ENCODE results near the gene CLK1.
A peak's percentile ranks its signal among the peaks of the same experiment; 100 is the strongest.
"Not testable (repeated sequence)": the region's sequence is repeated elsewhere in the genome, so short reads cannot be mapped to it uniquely, and the experiment has no call there.

Gene CLK1

GRCh38 chr2:200850512-200851256 is 13.8 kb downstream of the CLK1 start:
- DNase-seq, result no peak

GRCh38 chr2:200847939-200848338 is 16.5 kb downstream of the CLK1 start:
- no peak for DNase-seq

DNA sequence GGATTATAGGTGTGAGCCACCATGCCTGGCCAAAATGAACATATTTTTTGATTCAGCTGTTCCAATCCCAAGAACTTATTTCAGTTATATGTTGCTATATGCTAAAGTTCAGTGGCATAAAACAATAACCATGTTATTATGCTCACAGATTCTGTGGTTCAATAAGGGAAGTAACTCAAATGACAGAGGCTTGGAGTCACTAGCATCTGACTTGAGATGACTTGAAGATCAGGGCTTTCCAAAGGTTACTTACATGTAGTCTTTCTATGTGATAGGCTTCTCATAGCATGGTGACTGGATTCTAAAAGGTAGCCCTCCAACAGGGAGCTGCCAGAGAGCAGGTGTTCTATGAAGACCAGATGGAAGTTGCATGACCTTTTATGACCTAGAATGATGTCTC is 17.2 kb downstream of the CLK1 start:
- DNase-seq, result no peak

GRCh38 chr2:200845669-200846325 is 18.7 kb downstream of the CLK1 start:
- DNase-seq, result no peak

GRCh38 chr2:200845194-200845593 is 19.3 kb downstream of the CLK1 start:
- no peak for DNase-seq

DNA sequence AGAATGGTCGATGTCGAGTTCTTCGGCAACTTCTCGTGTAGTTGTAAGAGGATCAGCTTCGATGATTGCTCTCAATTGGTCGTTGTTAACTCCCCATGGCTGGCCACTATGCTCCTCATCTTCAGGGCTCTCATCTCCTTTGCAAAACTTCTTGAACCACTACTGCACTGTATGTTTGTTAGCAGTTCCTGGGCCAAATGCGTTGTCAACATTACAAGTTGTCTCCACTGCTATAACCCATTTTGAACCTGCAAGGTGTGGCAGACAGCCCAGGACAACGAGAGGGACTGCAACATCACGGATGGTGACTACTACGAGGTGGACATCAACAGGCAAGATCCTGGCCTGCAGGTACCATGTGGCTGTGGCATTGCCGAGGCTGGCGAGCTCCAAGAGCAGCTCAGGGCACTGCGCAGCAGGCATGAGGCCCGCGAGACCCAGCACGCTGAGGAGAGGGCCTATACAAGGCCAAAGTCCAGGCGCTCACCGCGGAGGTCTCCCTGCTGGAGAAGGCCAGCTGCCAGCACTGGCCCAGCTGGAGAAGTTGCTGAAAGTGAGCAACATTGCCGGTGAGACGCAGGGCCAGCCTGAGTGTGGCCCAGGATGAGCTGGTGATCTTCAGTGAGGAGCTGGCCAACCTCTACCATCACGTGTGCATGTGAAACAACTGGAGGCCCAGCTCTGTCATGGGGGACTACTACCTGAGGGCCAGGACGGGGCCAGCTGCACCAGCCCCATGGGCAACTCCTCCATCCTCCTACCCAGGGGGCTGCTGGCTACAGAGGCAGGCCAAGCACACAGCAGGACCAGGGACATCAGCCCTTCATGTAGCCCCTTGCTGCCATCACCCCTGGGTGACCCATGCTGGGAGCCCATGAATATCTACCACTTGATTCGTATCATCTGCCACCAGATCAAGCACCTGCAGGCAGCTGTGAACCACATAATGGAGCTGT is 20.2 kb downstream of the CLK1 start:
- DNase-seq, result no peak

- no peak for DNase-seq
Observed at GRCh38 chr2:200839513-200839912, 24.9 kb downstream of the CLK1 start.

DNA sequence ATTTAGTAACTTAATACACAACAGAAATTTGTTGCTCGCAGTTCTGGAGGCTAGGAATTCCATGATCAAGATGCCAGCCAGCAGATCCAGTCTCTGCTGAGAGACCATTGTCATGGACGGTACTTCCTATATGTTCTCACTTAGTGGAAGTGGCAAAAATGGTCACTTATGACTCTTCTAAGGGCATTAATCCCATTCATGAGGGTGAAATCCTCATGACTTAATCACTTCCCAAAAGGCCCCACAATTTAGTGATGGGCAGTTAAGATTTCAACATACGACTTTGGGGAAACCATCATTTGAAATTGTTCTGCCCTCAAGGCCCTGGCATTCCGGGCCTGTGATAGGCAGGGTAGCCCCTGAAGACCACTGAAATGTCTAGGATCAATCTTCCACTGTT is 29.8 kb downstream of the CLK1 start:
- no peak for DNase-seq

DNA sequence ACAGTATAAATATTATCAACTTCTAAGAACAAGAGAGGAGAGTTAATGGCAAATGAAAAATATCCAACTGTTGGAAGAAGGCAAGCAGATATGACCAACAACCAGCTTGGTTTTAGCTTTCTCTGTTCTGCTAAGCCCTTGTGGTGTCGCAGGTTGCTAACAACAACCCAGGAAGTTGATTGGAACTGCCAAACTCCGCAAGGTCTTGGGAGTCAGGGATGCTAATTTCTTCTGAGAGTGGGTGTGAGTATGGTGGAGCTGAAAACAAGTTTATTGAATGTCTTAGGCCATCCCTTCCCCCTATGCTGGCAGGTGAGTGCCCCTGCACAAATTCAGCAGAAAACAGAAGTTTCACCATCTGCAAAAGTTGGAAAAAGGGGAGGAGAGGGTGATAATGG is 35.2 kb downstream of the CLK1 start:
- DNase-seq, result no peak

DNA sequence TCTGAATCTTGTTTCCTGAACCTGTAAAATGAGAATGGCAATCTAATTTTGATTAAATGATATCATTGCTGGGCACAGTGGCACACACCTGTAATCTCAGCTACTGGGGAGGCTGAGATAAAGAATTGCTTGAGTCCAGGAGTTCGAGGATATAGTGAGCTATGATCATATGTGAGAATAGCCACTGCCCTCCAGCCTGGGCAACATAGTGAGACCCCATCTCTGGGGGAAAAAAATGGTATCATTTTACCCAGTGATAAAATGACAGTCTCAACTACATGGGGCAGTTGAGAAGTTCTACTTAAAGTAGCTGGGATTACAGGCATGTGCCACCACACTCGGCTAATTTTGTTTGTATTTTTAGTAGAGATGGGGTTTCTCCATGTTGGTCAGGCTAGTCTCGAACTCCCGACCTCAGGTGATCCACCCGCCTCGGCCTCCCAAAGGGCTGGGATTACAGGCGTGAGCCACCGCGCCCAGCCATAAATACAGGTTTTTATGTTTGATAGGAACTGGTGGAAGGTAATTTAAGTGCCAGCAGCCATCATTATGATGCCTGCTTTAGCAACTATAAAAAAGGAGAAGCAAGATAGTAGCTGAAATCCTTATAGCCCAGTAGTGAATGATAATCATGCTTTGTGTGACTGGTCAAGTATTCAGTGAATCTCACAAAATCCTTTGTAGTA is 35.7 kb downstream of the CLK1 start:
- no peak for DNase-seq

GRCh38 chr2:200828104-200828503 is 36.4 kb downstream of the CLK1 start:
- DNase-seq, result no peak

GRCh38 chr2:200821686-200822245 is 42.7 kb downstream of the CLK1 start:
- DNase-seq, result no peak

DNA sequence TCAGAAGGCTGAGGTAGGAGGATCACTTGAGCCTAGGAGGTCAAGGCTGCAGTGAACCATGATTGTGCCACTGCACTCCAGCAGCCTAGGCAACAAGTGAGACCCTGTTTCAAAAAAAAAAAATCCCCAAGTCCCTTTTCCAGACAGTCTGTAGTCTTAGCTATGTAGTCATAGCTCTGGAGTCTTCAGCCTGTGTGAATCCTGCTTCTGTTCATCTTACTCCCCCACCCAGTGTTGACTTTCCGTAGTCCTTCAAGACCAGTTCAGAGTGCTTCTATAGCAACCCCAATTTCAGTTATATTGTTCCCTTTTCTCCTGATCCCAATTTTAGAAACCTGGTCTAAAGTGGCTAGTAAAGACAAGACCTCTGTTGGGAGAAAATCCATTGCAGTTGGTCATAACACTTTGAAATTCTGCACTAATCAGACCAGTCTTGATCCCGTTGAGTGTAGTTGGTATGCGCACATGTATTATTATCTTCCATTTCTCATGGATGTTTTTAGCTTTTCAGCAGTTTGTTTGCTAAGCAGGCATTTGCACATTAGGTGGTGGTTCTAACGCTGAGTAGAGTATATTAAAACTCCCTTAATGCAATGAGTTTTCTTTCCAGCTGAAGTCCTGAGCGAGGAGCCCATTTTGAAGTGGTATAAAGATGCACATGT is 43.8 kb downstream of the CLK1 start:
- DNase-seq, result no peak

- not testable (repeated sequence) for DNase-seq
Observed at GRCh38 chr2:200818732-200819131, 45.7 kb downstream of the CLK1 start.

DNA sequence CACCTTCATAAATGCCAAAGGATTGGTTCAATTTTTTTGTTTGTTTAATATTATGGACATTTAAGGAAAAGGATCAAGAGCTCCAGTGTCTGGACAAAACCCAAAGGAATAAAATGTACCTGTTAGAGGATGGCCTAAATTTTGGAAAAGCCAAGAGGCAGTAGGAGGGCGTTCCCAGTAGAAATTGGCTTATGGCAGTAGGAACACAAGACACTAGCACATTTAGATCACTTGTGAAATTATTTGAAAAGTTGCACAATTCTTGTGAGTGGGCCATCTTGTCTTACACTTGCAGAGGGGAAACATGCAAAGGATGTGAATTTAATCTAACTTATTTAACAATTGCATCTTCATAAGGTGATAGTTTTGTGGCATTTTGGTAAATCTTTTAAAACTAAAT is 49.5 kb downstream of the CLK1 start:
- DNase-seq, result no peak

- DNase-seq, result no peak
Observed at GRCh38 chr2:200814276-200814815, 50.1 kb downstream of the CLK1 start.

DNA sequence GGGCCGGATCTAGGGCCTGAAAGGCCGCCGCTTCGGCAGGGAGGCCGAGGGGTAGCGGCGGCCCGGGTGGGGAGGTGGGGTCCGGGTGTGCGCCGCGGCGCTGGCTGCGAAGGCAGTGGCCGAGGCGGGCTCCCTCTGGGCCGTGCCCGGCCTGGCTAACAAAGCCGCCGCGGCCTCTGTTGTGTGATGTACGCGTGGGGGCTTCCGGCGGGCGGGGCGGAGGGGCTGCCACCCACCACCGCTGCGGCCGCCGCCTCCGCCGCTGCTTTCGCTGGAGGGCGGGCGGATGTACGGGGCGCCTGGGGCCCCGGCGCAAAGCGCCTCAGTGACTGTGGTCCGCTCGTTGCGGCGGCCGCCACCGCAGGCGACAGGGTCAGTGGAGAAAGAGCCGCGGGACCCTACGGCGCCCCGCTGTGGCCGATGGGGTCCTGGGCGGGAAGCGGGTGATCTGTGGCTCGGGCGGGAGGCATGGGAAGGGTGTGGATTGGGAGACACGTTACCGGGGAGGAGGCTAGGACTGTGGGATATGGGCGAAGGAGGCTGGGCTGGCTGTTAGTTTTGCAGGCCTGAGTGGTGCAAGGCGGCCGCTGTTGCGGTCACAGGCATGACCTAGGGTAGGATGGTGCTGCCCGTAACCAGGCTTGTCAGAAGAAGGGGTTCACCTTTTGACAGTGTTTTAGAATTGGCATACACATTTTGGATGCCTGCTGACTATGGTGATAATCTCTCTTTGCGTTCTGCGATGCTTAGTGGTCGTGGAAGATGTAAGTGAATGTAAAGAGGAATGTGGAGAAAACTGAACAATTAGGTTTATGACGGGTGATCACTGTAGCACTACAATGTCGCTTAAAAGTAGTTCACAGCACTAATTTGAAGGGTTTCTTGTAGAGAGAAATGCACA is 52.1 kb downstream of the CLK1 start:
- no peak for DNase-seq

- peak; percentile 64 for DNase-seq
Observed at GRCh38 chr2:200811333-200812121, 52.9 kb downstream of the CLK1 start, which contains the start of gene BZW1. TSS of gene BZW1 (plus strand) at chr2:200811910. CDS start at chr2:200813218, 1,308 bp downstream.

- DNase-seq, result peak; percentile 32
Observed at GRCh38 chr2:200810998-200811332, 53.5 kb downstream of the CLK1 start.
